IMR-90 (cell line): ENCODE measurements around the gene HNRNPD. TPM values are rescaled to one million over a fixed set of nuclear protein-coding genes. Genes with fewer than 3 reads are reported as not detected.

Source experiments
- ATAC-seq: fragments of 200-7000 bp; cut with Tn5 transposase; 2 replicates; pipeline ENCODE4 v1.9.1; 2020; ENCODE audit warnings: low read depth, mild to moderate bottlenecking, moderate library complexity
- BruUV-seq: library from RNA; stranded (reverse); fragments of 400-500 nt; replicated peaks from 2 replicates; lab custom pipeline; 2021; lab: Mats Ljungman, UMichigan
- CTCF ChIA-PET: fragments of 300-600 bp; formaldehyde crosslinking; extraction: SDS; loops from one replicate; lab custom pipeline; 2021; ENCODE audit warnings: antibody characterized with exemption; lab: Yijun Ruan, JAX
- POLR2A ChIA-PET: fragments of 300-600 bp; sonication (Branson Sonifier 250); formaldehyde crosslinking; loops from one replicate; lab custom pipeline; 2022; ENCODE audit warnings: antibody characterized with exemption; ENCODE audit not compliant: unreplicated experiment; lab: Charles Lee
- DNase-seq: peaks from one replicate; pipeline ENCODE4 v3.0.0; 2013
- H2AFZ ChIP-seq: replicated peaks from 2 replicates; pipeline ENCODE3; 2013; ENCODE audit warnings: low read length, mild to moderate bottlenecking; ENCODE audit not compliant: poor library complexity
- H2AK5ac ChIP-seq: 2 replicates; pipeline ENCODE4 v1.6.1; 2013; ENCODE audit warnings: low read depth, low read length, inconsistent platforms
- H2AK9ac ChIP-seq: replicated peaks from 2 replicates; pipeline ENCODE3; 2013; ENCODE audit warnings: mild to moderate bottlenecking, low read depth, low read length, moderate library complexity; ENCODE audit not compliant: poor library complexity
- H2BK120ac ChIP-seq: 2 replicates; pipeline ENCODE4 v1.6.1; 2013; ENCODE audit warnings: low read depth, low read length, inconsistent platforms
- H2BK15ac ChIP-seq: 3 replicates; pipeline ENCODE4 v1.6.1; 2013; ENCODE audit warnings: low read depth, low read length, inconsistent platforms
- H2BK20ac ChIP-seq: 2 replicates; pipeline ENCODE4 v1.6.1; 2013; ENCODE audit warnings: low read depth, mild to moderate bottlenecking, inconsistent platforms, low read length, moderate library complexity
- H2BK5ac ChIP-seq: 2 replicates; pipeline ENCODE4 v1.6.1; 2013; ENCODE audit warnings: mild to moderate bottlenecking, low read depth, low read length, inconsistent platforms; ENCODE audit not compliant: poor library complexity, severe bottlenecking
- H3K14ac ChIP-seq: replicated peaks from 2 replicates; pipeline ENCODE4 v1.6.1; 2013; ENCODE audit warnings: low read depth, low read length, inconsistent platforms
- H3K18ac ChIP-seq: 2 replicates; pipeline ENCODE4 v1.6.1; 2013; ENCODE audit warnings: low read depth, low read length, control low read depth
- H3K23ac ChIP-seq: 2 replicates; pipeline ENCODE4 v1.6.1; 2013; ENCODE audit warnings: low read depth, low read length, inconsistent platforms
- H3K27ac ChIP-seq: 2 replicates; pipeline ENCODE4 v1.5.1; 2013; ENCODE audit warnings: mild to moderate bottlenecking, control low read depth, low read length; ENCODE audit not compliant: insufficient read depth
- H3K27me3 ChIP-seq: 2 replicates; pipeline ENCODE4 v1.6.1; 2013; ENCODE audit warnings: low read length; ENCODE audit not compliant: control insufficient read depth, insufficient read depth
- H3K36me3 ChIP-seq: 2 replicates; pipeline ENCODE4 v1.6.1; 2013; ENCODE audit warnings: low read length, mixed read lengths; ENCODE audit not compliant: control insufficient read depth, insufficient read depth
- H3K4ac ChIP-seq: 2 replicates; pipeline ENCODE4 v1.6.1; 2013; ENCODE audit warnings: low read depth, low read length, inconsistent platforms
- H3K4me1 ChIP-seq: 2 replicates; pipeline ENCODE4 v1.6.1; 2013; ENCODE audit warnings: low read length, mixed read lengths; ENCODE audit not compliant: control insufficient read depth, insufficient read depth
- H3K4me2 ChIP-seq: 2 replicates; pipeline ENCODE4 v1.6.1; 2013; ENCODE audit warnings: low read depth, mild to moderate bottlenecking, control low read depth, low read length, moderate library complexity
- H3K4me3 ChIP-seq: 2 replicates; pipeline ENCODE4 v1.5.1; 2013; ENCODE audit warnings: low read depth, mild to moderate bottlenecking, control low read depth, low read length, moderate library complexity; ENCODE audit not compliant: insufficient read depth
- H3K56ac ChIP-seq: 2 replicates; pipeline ENCODE4 v1.6.1; 2013; ENCODE audit warnings: low read length, inconsistent platforms; ENCODE audit not compliant: insufficient read depth; ENCODE audit errors: extremely low read depth
- H3K79me1 ChIP-seq, 2 experiments: 2 replicates each; pipeline ENCODE4 v1.6.1; 2013; ENCODE audit warnings: low read length in 2 of 2, inconsistent platforms in 1 of 2, low read depth in 1 of 2
- H3K9ac ChIP-seq: 2 replicates; pipeline ENCODE4 v1.6.1; 2013; ENCODE audit warnings: low read depth, low read length, control low read depth
- H3K9me1 ChIP-seq: 2 replicates; pipeline ENCODE4 v1.6.1; 2013; ENCODE audit warnings: low read length, inconsistent platforms; ENCODE audit not compliant: insufficient read depth
- H3K9me3 ChIP-seq: 2 replicates; pipeline ENCODE4 v1.6.1; 2013; ENCODE audit warnings: low read length; ENCODE audit not compliant: control insufficient read depth, insufficient read depth
- H4K20me1 ChIP-seq: 2 replicates; pipeline ENCODE4 v1.6.1; 2013; ENCODE audit warnings: low read length, inconsistent platforms; ENCODE audit not compliant: insufficient read depth
- H4K5ac ChIP-seq: 2 replicates; pipeline ENCODE4 v1.6.1; 2013; ENCODE audit warnings: mild to moderate bottlenecking, low read depth, low read length, control low read depth
- H4K8ac ChIP-seq, 2 experiments: 2 replicates each; pipeline ENCODE4 v1.6.1; 2013; ENCODE audit warnings: low read depth in 2 of 2, low read length in 2 of 2, control low read depth in 1 of 2, inconsistent platforms in 1 of 2
- H4K91ac ChIP-seq: 2 replicates; pipeline ENCODE4 v1.6.1; 2013; ENCODE audit warnings: low read depth, low read length, inconsistent platforms; ENCODE audit not compliant: insufficient read depth
- BHLHE40 ChIP-seq: fragments of 150-350 bp; IDR thresholded peaks from 2 replicates; pipeline ENCODE4 v1.6.1; 2016; ENCODE audit warnings: mild to moderate bottlenecking, low read depth, low read length
- FOS ChIP-seq: fragments of 150-350 bp; IDR thresholded peaks from 2 replicates; pipeline ENCODE4 v1.6.1; 2016; ENCODE audit warnings: low read depth, low read length
- NFE2L2 ChIP-seq: fragments of 150-350 bp; IDR thresholded peaks from 2 replicates; pipeline ENCODE4 v1.6.1; 2016; ENCODE audit warnings: low read depth, mild to moderate bottlenecking, low read length
- POLR2A ChIP-seq: IDR thresholded peaks from 2 replicates; pipeline ENCODE4 v1.6.1; 2012; ENCODE audit warnings: mild to moderate bottlenecking, low read depth, low read length
- RCOR1 ChIP-seq: IDR thresholded peaks from 2 replicates; pipeline ENCODE4 v1.6.1; 2012; ENCODE audit warnings: mild to moderate bottlenecking, low read length, improper control_type of control experiment; ENCODE audit not compliant: insufficient replicate concordance
- RFX5 ChIP-seq: IDR thresholded peaks from 2 replicates; pipeline ENCODE4 v1.8.0; 2012; ENCODE audit warnings: low read depth, mild to moderate bottlenecking, low read length, moderate library complexity
- WGBS, 2 experiments: methylation state at CpG; one replicate each; pipeline versions ENCODE4 v1.1.5 to v1.1.7; 2013; ENCODE audit warnings: missing lambda C conversion rate in 2 of 2; ENCODE audit not compliant: insufficient read length in 1 of 2; ENCODE audit errors: extremely low coverage in 2 of 2; 5-methylcytosine and 5-hydroxymethylcytosine counted together
- dilution Hi-C: fragments of 300-500 bp; cut with HindIII; formaldehyde crosslinking; loops from one replicate; pipeline ENCODE4 v1.14.3; 2018; ENCODE audit warnings: low sequenced_read_pairs; ENCODE audit not compliant: unreplicated experiment
- in situ Hi-C: fragments of 300-500 bp; cut with MboI; formaldehyde crosslinking; loops from 3 replicates; pipeline ENCODE4 v1.14.3; 2019; ENCODE audit warnings: low sequenced_read_pairs, inconsistent platforms, mixed read lengths
- intact Hi-C: fragments of 100-400 bp; cut with micrococcal nuclease; formaldehyde crosslinking; loops from 2 replicates; pipeline ENCODE4 v1.10.0; 2022
- polyA plus RNA-seq, 3 experiments: library from polyadenylated mRNA; depleted of rRNA; stranded (reverse); fragments of >200 nt; gene quantifications; 2 replicates each; pipeline ENCODE4 v1.2.3, GENCODE V29; 2012; ENCODE audit warnings: low replicate concordance in 1 of 3
- total RNA-seq: library from RNA; depleted of rRNA; stranded (reverse); fragments of >200 nt; gene quantifications from 2 replicates; pipeline ENCODE4 v1.2.3, GENCODE V29; 2012

HNRNPD gene
- total and polyA plus RNA-seq, 2 of the 4 experiments (the other 2 are of a cell fraction), result 9.7 to 142 TPM

- no peak overlapping the region for H2BK5ac ChIP-seq
- CTCF ChIA-PET, result interaction anchor here (1.3 kb wide), 1 partner anchor 11 kb away, joined by 5 read pairs; no protein-coding TSS in a partner anchor
- intact Hi-C loops, result no loop called here
- H3K79me1 ChIP-seq, result no peaks in the 10 kb centered on the region
- POLR2A ChIA-PET, result interaction anchor here (1.0 kb wide), 1 partner anchor 23 kb away, joined by 3 read pairs; no protein-coding TSS in a partner anchor
- no peak overlapping the region for H2AK5ac ChIP-seq
- no peak overlapping the region for H3K14ac ChIP-seq
- H3K4me2 ChIP-seq, result no peak overlapping the region
- no peak overlapping the region for H3K4me3 ChIP-seq
- no peaks in the 10 kb centered on the region for H4K20me1 ChIP-seq
- no TSS peak for BruUV-seq
- H3K18ac ChIP-seq, result no peak overlapping the region
- H2AFZ ChIP-seq, result no peak overlapping the region
- H3K56ac ChIP-seq, result no peak overlapping the region
- no peak overlapping the region for H4K91ac ChIP-seq
- no peak overlapping the region for H3K23ac ChIP-seq
- ATAC-seq, result no peak
- H3K36me3 ChIP-seq, result no peaks in the 10 kb centered on the region
- H3K9me1 ChIP-seq, result no peaks in the 10 kb centered on the region
- no peaks in the 10 kb centered on the region for H3K27me3 ChIP-seq
- H3K9me3 ChIP-seq, result no peaks in the 10 kb centered on the region
- no peak for TF ChIP-seq RFX5
- no peak for TF ChIP-seq RCOR1
- TF ChIP-seq FOS, result no peak
- no peak for TF ChIP-seq NFE2L2
- no peak for TF ChIP-seq POLR2A
- TF ChIP-seq BHLHE40, result no peak
- no peak overlapping the region for H2AK9ac ChIP-seq
- H4K5ac ChIP-seq, result no peak overlapping the region
- no peak overlapping the region for H3K9ac ChIP-seq
- H4K8ac ChIP-seq, result no peak overlapping the region
- no peak overlapping the region for H3K4ac ChIP-seq
- DNase-seq, result no peak
- in situ Hi-C loops, result no loop called here
- WGBS, 2 experiments, result 75% methylated on average over 1 of the region's 3 CpGs; no CpG with 5 or more reads in 1 of the 2 experiments
- no peak overlapping the region for H3K27ac ChIP-seq
- no peak overlapping the region for H2BK20ac ChIP-seq
- dilution Hi-C loops, result no loop called here
- H2BK15ac ChIP-seq, result no peak overlapping the region
- H2BK120ac ChIP-seq, result no peak overlapping the region
- H3K4me1 ChIP-seq, result no peaks in the 10 kb centered on the region
Observed at GRCh38 chr4:82397527-82397926, 23.7 kb upstream of the HNRNPD start.
